GM23338 (cell line): ENCODE measurements around the gene MAN2A2. TPM values are rescaled to one million over a fixed set of nuclear protein-coding genes. Genes with fewer than 3 reads are reported as not detected.

Source experiments
- ATAC-seq: fragments of 200-7000 bp; cut with Tn5 transposase; 3 replicates; pipeline ENCODE4 v1.9.1; 2020
- DNase-seq: peaks from one replicate; pipeline ENCODE4 v3.0.0-alpha.2; 2015; ENCODE audit warnings: low spot score
- H2AFZ ChIP-seq: fragments of 200-600 bp; sonication (generic); 2 replicates; pipeline ENCODE4 v1.8.0; 2016; ENCODE audit warnings: antibody characterized with exemption, mild to moderate bottlenecking, moderate library complexity
- H3F3A ChIP-seq: fragments of 200-600 bp; sonication (generic); replicated peaks from 2 replicates; pipeline ENCODE4 v1.8.0; 2017; ENCODE audit warnings: antibody characterized with exemption, mixed run types, low read depth
- H3K27ac ChIP-seq: fragments of 200-600 bp; sonication (generic); 2 replicates; pipeline ENCODE4 v1.6.1; 2016; ENCODE audit warnings: low read depth
- H3K27me3 ChIP-seq: fragments of 200-600 bp; sonication (generic); 2 replicates; pipeline ENCODE4 v1.8.0; 2016; ENCODE audit warnings: mild to moderate bottlenecking, mixed run types, moderate library complexity; ENCODE audit not compliant: insufficient read depth
- H3K36me3 ChIP-seq: fragments of 200-600 bp; sonication (generic); 2 replicates; pipeline ENCODE4 v1.8.0; 2016; ENCODE audit warnings: mild to moderate bottlenecking; ENCODE audit not compliant: insufficient read depth
- H3K4me1 ChIP-seq: fragments of 200-600 bp; sonication (generic); 2 replicates; pipeline ENCODE4 v1.8.0; 2016; ENCODE audit warnings: mild to moderate bottlenecking, moderate library complexity; ENCODE audit not compliant: insufficient read depth
- H3K4me2 ChIP-seq: fragments of 200-600 bp; sonication (generic); 2 replicates; pipeline ENCODE4 v1.7.1; 2017; ENCODE audit warnings: mixed run types
- H3K4me3 ChIP-seq: fragments of 200-600 bp; sonication (generic); 2 replicates; pipeline ENCODE4 v1.6.1; 2016; ENCODE audit warnings: mixed run types
- H3K79me2 ChIP-seq: fragments of 200-600 bp; sonication (generic); replicated peaks from 2 replicates; pipeline ENCODE4 v1.8.0; 2017; ENCODE audit warnings: mild to moderate bottlenecking; ENCODE audit not compliant: insufficient read depth
- H3K9me2 ChIP-seq: fragments of 200-600 bp; sonication (generic); 2 replicates; pipeline ENCODE4 v1.8.0; 2017; ENCODE audit not compliant: insufficient read depth
- H4K20me1 ChIP-seq: fragments of 200-600 bp; sonication (generic); replicated peaks from 2 replicates; pipeline ENCODE4 v1.8.0; 2017; ENCODE audit warnings: mild to moderate bottlenecking; ENCODE audit not compliant: insufficient read depth
- H3K27ac Mint-ChIP-seq: 2 replicates; pipeline ENCODE4 v1.8.0; 2020; ENCODE audit warnings: inconsistent platforms, mild to moderate bottlenecking, moderate library complexity, mixed read lengths
- H3K27me3 Mint-ChIP-seq: 3 replicates; pipeline ENCODE4 v1.8.0; 2022; ENCODE audit warnings: low read depth, mild to moderate bottlenecking, moderate library complexity, mixed read lengths, inconsistent platforms; ENCODE audit not compliant: insufficient read depth, poor library complexity
- H3K36me3 Mint-ChIP-seq: 3 replicates; pipeline ENCODE4 v1.8.0; 2021; ENCODE audit warnings: low read depth, mild to moderate bottlenecking, inconsistent platforms, moderate library complexity, mixed read lengths
- H3K4me1 Mint-ChIP-seq: 3 replicates; pipeline ENCODE4 v1.8.0; 2020; ENCODE audit warnings: mild to moderate bottlenecking, inconsistent platforms, mixed read lengths
- H3K4me3 Mint-ChIP-seq: 3 replicates; pipeline ENCODE4 v1.8.0; 2021; ENCODE audit warnings: moderate library complexity, mild to moderate bottlenecking, inconsistent platforms, mixed read lengths
- H3K9me3 Mint-ChIP-seq: 3 replicates; pipeline ENCODE4 v1.8.0; 2020; ENCODE audit warnings: moderate library complexity, mild to moderate bottlenecking, inconsistent platforms, mixed read lengths
- CREB1 ChIP-seq: fragments of 250-450 bp; sonication (Bioruptor Pico); IDR thresholded peaks from 2 replicates; pipeline ENCODE4 v1.5.0; 2020; ENCODE audit warnings: low read depth, mild to moderate bottlenecking, moderate library complexity
- EZH2 ChIP-seq: fragments of 200-600 bp; sonication (generic); IDR thresholded peaks from one replicate; pipeline ENCODE4 v1.8.0; 2017; ENCODE audit warnings: antibody characterized with exemption, mild to moderate bottlenecking, low read depth; ENCODE audit not compliant: unreplicated experiment
- EZH2phosphoT487 ChIP-seq: fragments of 200-600 bp; sonication (generic); IDR thresholded peaks from one replicate; pipeline ENCODE4 v1.8.1; 2018; ENCODE audit warnings: antibody characterized with exemption; ENCODE audit not compliant: unreplicated experiment
- JUNB ChIP-seq: IDR thresholded peaks from one replicate; pipeline ENCODE4 v1.6.1; 2016; ENCODE audit warnings: antibody characterized with exemption; ENCODE audit not compliant: unreplicated experiment
- NANOG ChIP-seq: IDR thresholded peaks from 2 replicates; pipeline ENCODE4 v1.6.1; 2016; ENCODE audit warnings: antibody characterized with exemption, borderline replicate concordance
- POLR2AphosphoS5 ChIP-seq: IDR thresholded peaks from 2 replicates; pipeline ENCODE4 v1.6.1; 2016; ENCODE audit warnings: antibody characterized with exemption, low read depth
- STAT1 ChIP-seq: IDR thresholded peaks from one replicate; pipeline ENCODE4 v1.6.1; 2016; ENCODE audit warnings: antibody characterized with exemption; ENCODE audit not compliant: unreplicated experiment
- ZNF114 ChIP-seq: fragments of 250-450 bp; sonication (Bioruptor Pico); IDR thresholded peaks from 2 replicates; pipeline ENCODE4 v1.5.0; 2020; ENCODE audit warnings: mild to moderate bottlenecking, moderate library complexity
- ZNF331 ChIP-seq: fragments of 250-450 bp; sonication (Bioruptor Pico); IDR thresholded peaks from 2 replicates; pipeline ENCODE4 v1.5.0; 2020; ENCODE audit warnings: low read depth, mild to moderate bottlenecking, moderate library complexity
- polyA plus RNA-seq: library from polyadenylated mRNA; unstranded; fragments of >200 nt; fragmentation: Nextera tagmentation; extraction: Ambion mirVana; gene quantifications from 2 replicates; pipeline ENCODE4 v1.2.1, GENCODE V29; 2016
- total RNA-seq: library from RNA; depleted of rRNA; stranded (reverse); fragments of >200 nt; shearing (Covaris generic); gene quantifications from 2 replicates; pipeline ENCODE4 v1.2.3, GENCODE V29; 2014
- TF ChIP-seq, protein P1 (sequence below): fragments of 250-450 bp; sonication (Bioruptor Pico); IDR thresholded peaks from 2 replicates; pipeline ENCODE4 v1.5.0; 2020; ENCODE audit warnings: mild to moderate bottlenecking, moderate library complexity
- TF ChIP-seq, protein P2 (sequence below): IDR thresholded peaks from one replicate; pipeline ENCODE4 v1.6.1; 2018; ENCODE audit warnings: antibody characterized with exemption; ENCODE audit not compliant: unreplicated experiment
- TF ChIP-seq, protein P3 (sequence below), 2 experiments: fragments of 200-600 bp in 1 of 2; sonication (generic) in 1 of 2; conservative IDR thresholded peaks; 2 replicates each; pipeline versions ENCODE4 v1.5.1 to v1.6.1; 2016 to 2017; ENCODE audit warnings: antibody characterized with exemption in 2 of 2, low read depth in 2 of 2, mild to moderate bottlenecking in 2 of 2, moderate library complexity in 1 of 2
- TF ChIP-seq, protein P4 (sequence below): IDR thresholded peaks from 2 replicates; pipeline ENCODE4 v1.6.1; 2016; ENCODE audit warnings: antibody characterized with exemption

Gene MAN2A2
- total and polyA plus RNA-seq, 2 experiments from 2014 or later = 8.2 to 17.1 TPM

DNA sequence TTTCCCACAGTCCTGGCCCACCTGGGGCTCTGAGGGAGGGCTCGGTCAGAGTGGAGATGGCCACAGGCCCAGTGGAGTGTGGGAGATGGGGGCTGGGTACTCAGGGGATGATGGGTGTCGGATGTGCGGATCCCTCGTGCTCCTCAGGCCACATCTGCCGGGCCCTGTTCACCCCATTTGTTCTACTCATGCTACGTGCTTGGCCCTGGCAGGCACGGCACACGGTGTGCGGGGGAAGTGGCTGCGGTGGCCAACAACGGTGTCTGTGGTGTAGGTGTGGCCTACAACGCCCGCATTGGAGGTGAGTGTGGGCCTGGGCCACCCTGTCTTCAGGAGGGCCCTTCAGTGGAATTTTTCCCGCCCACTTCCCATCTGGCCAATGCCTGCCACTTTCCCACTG is 25.8 kb upstream of the MAN2A2 start:
- Histone ChIP-seq H3K4me2 (no peak overlapping the region), H3K79me2 (peaks cover 20% of the 10 kb centered on the region), H3F3A (no peaks in the 10 kb centered on the region; the same call in 1 of the 2 replicates), H3K27ac (no peak overlapping the region), H3K27me3 (no peaks in the 10 kb centered on the region), H3K4me1 (peaks cover 21% of the 10 kb centered on the region), H3K9me2 (no peaks in the 10 kb centered on the region), H3K36me3 (no peaks in the 10 kb centered on the region; the same call in 1 of the 2 replicates), H4K20me1 (no peaks in the 10 kb centered on the region), H3K4me3 (no peak overlapping the region), H2AFZ (no peak overlapping the region)
- peaks cover 6% of the 10 kb centered on the region for H3K27me3 Mint-ChIP-seq
- peaks cover 26% of the 10 kb centered on the region for H3K36me3 Mint-ChIP-seq
- no peak for DNase-seq
- H3K9me3 Mint-ChIP-seq = no peaks in the 10 kb centered on the region
- H3K4me3 Mint-ChIP-seq = no peak overlapping the region
- peaks cover 25% of the 10 kb centered on the region for H3K4me1 Mint-ChIP-seq
- no peak overlapping the region for H3K27ac Mint-ChIP-seq
- no peak for TF ChIP-seq EZH2phosphoT487
- no peak for TF ChIP-seq ZNF331
- no peak for TF ChIP-seq STAT1
- no peak for TF ChIP-seq NANOG
- TF ChIP-seq, protein P1, sequence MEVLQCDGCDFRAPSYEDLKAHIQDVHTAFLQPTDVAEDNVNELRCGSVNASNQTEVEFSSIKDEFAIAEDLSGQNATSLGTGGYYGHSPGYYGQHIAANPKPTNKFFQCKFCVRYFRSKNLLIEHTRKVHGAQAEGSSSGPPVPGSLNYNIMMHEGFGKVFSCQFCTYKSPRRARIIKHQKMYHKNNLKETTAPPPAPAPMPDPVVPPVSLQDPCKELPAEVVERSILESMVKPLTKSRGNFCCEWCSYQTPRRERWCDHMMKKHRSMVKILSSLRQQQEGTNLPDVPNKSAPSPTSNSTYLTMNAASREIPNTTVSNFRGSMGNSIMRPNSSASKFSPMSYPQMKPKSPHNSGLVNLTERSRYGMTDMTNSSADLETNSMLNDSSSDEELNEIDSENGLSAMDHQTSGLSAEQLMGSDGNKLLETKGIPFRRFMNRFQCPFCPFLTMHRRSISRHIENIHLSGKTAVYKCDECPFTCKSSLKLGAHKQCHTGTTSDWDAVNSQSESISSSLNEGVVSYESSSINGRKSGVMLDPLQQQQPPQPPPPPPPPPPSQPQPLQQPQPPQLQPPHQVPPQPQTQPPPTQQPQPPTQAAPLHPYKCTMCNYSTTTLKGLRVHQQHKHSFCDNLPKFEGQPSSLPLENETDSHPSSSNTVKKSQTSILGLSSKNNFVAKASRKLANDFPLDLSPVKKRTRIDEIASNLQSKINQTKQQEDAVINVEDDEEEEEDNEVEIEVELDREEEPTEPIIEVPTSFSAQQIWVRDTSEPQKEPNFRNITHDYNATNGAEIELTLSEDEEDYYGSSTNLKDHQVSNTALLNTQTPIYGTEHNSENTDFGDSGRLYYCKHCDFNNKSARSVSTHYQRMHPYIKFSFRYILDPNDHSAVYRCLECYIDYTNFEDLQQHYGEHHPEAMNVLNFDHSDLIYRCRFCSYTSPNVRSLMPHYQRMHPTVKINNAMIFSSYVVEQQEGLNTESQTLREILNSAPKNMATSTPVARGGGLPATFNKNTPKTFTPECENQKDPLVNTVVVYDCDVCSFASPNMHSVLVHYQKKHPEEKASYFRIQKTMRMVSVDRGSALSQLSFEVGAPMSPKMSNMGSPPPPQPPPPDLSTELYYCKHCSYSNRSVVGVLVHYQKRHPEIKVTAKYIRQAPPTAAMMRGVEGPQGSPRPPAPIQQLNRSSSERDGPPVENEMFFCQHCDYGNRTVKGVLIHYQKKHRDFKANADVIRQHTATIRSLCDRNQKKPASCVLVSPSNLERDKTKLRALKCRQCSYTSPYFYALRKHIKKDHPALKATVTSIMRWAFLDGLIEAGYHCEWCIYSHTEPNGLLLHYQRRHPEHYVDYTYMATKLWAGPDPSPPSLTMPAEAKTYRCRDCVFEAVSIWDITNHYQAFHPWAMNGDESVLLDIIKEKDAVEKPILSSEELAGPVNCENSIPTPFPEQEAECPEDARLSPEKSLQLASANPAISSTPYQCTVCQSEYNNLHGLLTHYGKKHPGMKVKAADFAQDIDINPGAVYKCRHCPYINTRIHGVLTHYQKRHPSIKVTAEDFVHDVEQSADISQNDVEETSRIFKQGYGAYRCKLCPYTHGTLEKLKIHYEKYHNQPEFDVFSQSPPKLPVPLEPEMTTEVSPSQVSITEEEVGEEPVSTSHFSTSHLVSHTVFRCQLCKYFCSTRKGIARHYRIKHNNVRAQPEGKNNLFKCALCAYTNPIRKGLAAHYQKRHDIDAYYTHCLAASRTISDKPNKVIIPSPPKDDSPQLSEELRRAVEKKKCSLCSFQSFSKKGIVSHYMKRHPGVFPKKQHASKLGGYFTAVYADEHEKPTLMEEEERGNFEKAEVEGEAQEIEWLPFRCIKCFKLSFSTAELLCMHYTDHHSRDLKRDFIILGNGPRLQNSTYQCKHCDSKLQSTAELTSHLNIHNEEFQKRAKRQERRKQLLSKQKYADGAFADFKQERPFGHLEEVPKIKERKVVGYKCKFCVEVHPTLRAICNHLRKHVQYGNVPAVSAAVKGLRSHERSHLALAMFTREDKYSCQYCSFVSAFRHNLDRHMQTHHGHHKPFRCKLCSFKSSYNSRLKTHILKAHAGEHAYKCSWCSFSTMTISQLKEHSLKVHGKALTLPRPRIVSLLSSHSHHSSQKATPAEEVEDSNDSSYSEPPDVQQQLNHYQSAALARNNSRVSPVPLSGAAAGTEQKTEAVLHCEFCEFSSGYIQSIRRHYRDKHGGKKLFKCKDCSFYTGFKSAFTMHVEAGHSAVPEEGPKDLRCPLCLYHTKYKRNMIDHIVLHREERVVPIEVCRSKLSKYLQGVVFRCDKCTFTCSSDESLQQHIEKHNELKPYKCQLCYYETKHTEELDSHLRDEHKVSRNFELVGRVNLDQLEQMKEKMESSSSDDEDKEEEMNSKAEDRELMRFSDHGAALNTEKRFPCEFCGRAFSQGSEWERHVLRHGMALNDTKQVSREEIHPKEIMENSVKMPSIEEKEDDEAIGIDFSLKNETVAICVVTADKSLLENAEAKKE (CRISPR knock-in tag) = no peak
- TF ChIP-seq, protein P2, sequence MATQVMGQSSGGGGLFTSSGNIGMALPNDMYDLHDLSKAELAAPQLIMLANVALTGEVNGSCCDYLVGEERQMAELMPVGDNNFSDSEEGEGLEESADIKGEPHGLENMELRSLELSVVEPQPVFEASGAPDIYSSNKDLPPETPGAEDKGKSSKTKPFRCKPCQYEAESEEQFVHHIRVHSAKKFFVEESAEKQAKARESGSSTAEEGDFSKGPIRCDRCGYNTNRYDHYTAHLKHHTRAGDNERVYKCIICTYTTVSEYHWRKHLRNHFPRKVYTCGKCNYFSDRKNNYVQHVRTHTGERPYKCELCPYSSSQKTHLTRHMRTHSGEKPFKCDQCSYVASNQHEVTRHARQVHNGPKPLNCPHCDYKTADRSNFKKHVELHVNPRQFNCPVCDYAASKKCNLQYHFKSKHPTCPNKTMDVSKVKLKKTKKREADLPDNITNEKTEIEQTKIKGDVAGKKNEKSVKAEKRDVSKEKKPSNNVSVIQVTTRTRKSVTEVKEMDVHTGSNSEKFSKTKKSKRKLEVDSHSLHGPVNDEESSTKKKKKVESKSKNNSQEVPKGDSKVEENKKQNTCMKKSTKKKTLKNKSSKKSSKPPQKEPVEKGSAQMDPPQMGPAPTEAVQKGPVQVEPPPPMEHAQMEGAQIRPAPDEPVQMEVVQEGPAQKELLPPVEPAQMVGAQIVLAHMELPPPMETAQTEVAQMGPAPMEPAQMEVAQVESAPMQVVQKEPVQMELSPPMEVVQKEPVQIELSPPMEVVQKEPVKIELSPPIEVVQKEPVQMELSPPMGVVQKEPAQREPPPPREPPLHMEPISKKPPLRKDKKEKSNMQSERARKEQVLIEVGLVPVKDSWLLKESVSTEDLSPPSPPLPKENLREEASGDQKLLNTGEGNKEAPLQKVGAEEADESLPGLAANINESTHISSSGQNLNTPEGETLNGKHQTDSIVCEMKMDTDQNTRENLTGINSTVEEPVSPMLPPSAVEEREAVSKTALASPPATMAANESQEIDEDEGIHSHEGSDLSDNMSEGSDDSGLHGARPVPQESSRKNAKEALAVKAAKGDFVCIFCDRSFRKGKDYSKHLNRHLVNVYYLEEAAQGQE = no peak
- no peak for TF ChIP-seq CREB1 (CRISPR knock-in tag)
- TF ChIP-seq POLR2AphosphoS5 = no peak
- no peak for TF ChIP-seq EZH2
- no peak for TF ChIP-seq JUNB
- no peak for TF ChIP-seq ZNF114
- TF ChIP-seq, protein P3, sequence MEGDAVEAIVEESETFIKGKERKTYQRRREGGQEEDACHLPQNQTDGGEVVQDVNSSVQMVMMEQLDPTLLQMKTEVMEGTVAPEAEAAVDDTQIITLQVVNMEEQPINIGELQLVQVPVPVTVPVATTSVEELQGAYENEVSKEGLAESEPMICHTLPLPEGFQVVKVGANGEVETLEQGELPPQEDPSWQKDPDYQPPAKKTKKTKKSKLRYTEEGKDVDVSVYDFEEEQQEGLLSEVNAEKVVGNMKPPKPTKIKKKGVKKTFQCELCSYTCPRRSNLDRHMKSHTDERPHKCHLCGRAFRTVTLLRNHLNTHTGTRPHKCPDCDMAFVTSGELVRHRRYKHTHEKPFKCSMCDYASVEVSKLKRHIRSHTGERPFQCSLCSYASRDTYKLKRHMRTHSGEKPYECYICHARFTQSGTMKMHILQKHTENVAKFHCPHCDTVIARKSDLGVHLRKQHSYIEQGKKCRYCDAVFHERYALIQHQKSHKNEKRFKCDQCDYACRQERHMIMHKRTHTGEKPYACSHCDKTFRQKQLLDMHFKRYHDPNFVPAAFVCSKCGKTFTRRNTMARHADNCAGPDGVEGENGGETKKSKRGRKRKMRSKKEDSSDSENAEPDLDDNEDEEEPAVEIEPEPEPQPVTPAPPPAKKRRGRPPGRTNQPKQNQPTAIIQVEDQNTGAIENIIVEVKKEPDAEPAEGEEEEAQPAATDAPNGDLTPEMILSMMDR (conservative IDR thresholded peaks at IDR 0.05; ENCODE audit: low read depth in 2 of 2) = no peak
- TF ChIP-seq, protein P4, sequence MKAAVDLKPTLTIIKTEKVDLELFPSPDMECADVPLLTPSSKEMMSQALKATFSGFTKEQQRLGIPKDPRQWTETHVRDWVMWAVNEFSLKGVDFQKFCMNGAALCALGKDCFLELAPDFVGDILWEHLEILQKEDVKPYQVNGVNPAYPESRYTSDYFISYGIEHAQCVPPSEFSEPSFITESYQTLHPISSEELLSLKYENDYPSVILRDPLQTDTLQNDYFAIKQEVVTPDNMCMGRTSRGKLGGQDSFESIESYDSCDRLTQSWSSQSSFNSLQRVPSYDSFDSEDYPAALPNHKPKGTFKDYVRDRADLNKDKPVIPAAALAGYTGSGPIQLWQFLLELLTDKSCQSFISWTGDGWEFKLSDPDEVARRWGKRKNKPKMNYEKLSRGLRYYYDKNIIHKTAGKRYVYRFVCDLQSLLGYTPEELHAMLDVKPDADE = no peak
- no peak for ATAC-seq
